Uterus (tissue), 4 donors: ENCODE measurements around the gene SAYSD1. TPM values are rescaled to one million over a fixed set of nuclear protein-coding genes. Genes with fewer than 3 reads are reported as not detected.

ENCODE experiments used
- DNase-seq, 2 donors: peaks; one replicate each; pipeline ENCODE4 v3.0.0-alpha.2; 2019 to 2020
- H3K27ac ChIP-seq, 2 donors: fragments of 200-600 bp; sonication (generic); 1 replicate in 1 of 2; 2 replicates in 1 of 2; pipeline ENCODE4 v1.5.1; 2016 to 2018
- H3K27me3 ChIP-seq, 2 donors: fragments of 200-600 bp; sonication (generic); one replicate each; pipeline ENCODE4 v1.5.1; 2018 to 2019; ENCODE audit warnings: control low read depth in 1 of 2
- H3K36me3 ChIP-seq, 2 donors: fragments of 200-600 bp; sonication (generic); one replicate each; pipeline ENCODE4 v1.5.1; 2019; ENCODE audit warnings: control low read depth in 1 of 2
- H3K4me1 ChIP-seq, 2 donors: fragments of 200-600 bp; sonication (generic); one replicate each; pipeline ENCODE4 v1.5.1; 2018 to 2019; ENCODE audit warnings: control low read depth in 1 of 2
- H3K4me3 ChIP-seq, 2 donors: fragments of 200-600 bp; sonication (generic); 1 replicate in 1 of 2; 2 replicates in 1 of 2; pipeline ENCODE4 v1.5.1; 2018 to 2019; ENCODE audit warnings: mild to moderate bottlenecking in 1 of 2
- H3K9me3 ChIP-seq, 2 donors: fragments of 200-600 bp; sonication (generic); one replicate each; pipeline ENCODE4 v1.5.1; 2019; ENCODE audit warnings: control low read depth in 1 of 2
- POLR2A ChIP-seq, 2 donors: fragments of 450-650 bp; IDR thresholded peaks; one replicate each; pipeline ENCODE4 v1.6.1; 2016; ENCODE audit warnings: antibody characterized with exemption in 2 of 2, mild to moderate bottlenecking in 1 of 2, moderate library complexity in 1 of 2
- intact Hi-C: fragments of 100-400 bp; cut with DNase I; formaldehyde crosslinking; loops from one replicate; pipeline ENCODE4 v1.15.1; 2023; ENCODE audit warnings: low total_unique reads
- total RNA-seq, 4 donors: library from RNA; depleted of rRNA in 3 of 4; stranded (reverse); fragments of >200 nt in 3 of 4; gene quantifications; one replicate each; pipeline versions ENCODE4 v1.1.0 to v1.2.4, GENCODE V29; 2014 to 2023
- TF ChIP-seq, protein P1 (sequence below), 4 experiments: fragments of 200-600 bp in 2 of 4; fragments of 450-650 bp in 2 of 4; sonication (generic) in 2 of 4; IDR thresholded peaks; one replicate each; pipeline ENCODE4 v1.5.1; 2016 to 2019; ENCODE audit warnings: antibody characterized with exemption in 4 of 4, mild to moderate bottlenecking in 2 of 4, moderate library complexity in 1 of 4
- donor health status: DM: yes; HTN: yes; CAD: no.

Gene SAYSD1
- total RNA-seq, 4 donors from 2014 or later = 10.3 to 34.8 (median 15.9) TPM

DNA sequence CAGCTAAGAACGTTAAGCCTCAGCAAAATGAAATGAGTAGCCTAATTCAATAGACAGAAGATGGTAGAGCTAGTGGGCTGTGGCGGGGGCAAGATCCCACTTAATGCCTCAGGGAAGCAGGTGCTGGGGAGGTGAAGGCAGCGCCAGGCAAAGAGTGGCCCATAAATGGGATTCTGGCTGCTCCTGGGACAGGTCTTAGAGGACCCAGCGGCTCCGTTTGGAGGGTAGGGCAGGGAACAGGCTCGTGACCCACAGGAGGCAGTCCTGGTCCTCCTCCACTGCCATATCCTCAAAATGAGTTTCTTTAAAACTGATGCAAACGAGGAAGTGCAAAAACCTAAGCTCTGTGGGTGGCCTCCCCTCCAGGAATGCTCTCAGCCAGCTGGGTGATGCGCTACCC is 32.7 kb downstream of the SAYSD1 start:
- Histone ChIP-seq H3K27ac (no peak overlapping the region), H3K36me3 (no peaks in the 10 kb centered on the region), H3K4me1 (no peaks in the 10 kb centered on the region), H3K9me3 (no peaks in the 10 kb centered on the region), H3K27me3 (no peaks in the 10 kb centered on the region), H3K4me3 (no peak overlapping the region)
- DNase-seq = no peak
- intact Hi-C loops = no loop called here
- TF ChIP-seq POLR2A (IDR thresholded peaks at IDR 0.05) = no peak
- TF ChIP-seq, protein P1, sequence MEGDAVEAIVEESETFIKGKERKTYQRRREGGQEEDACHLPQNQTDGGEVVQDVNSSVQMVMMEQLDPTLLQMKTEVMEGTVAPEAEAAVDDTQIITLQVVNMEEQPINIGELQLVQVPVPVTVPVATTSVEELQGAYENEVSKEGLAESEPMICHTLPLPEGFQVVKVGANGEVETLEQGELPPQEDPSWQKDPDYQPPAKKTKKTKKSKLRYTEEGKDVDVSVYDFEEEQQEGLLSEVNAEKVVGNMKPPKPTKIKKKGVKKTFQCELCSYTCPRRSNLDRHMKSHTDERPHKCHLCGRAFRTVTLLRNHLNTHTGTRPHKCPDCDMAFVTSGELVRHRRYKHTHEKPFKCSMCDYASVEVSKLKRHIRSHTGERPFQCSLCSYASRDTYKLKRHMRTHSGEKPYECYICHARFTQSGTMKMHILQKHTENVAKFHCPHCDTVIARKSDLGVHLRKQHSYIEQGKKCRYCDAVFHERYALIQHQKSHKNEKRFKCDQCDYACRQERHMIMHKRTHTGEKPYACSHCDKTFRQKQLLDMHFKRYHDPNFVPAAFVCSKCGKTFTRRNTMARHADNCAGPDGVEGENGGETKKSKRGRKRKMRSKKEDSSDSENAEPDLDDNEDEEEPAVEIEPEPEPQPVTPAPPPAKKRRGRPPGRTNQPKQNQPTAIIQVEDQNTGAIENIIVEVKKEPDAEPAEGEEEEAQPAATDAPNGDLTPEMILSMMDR (IDR thresholded peaks at IDR 0.05) = no peak

DNA sequence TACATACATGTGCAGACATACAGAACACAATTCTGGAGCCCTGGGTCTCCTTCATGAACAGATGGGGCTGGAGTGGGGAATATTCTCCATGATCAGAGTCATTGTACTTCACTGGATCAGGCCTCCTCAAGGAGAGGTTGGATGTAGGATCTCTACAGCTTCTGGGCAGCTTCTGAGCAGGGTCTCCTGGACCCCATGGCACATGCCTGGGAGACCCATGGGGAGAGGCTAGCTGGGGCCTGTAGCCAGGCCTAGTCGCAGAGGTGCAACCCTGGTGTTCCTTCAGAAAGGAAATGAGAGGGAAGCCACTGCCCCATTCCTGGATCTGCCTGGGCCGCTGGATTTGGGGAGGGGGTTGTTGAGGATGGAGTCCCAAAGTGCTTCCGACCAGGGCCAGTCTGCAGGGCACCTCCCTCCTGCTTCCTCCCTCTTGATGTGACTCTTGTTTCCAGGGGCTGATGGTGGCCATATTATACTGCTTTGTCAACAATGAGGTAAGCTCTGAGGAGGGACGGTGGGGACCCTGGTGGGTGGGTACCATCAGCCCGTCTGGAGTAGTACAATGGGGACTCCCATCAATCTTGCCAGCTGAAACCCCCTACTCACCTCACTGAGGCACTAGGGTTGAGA is 34.6 kb downstream of the SAYSD1 start:
- no peak overlapping the region for H3K27ac ChIP-seq
- intact Hi-C loops = no loop called here
- no peaks in the 10 kb centered on the region for H3K36me3 ChIP-seq
- H3K4me1 ChIP-seq = no peaks in the 10 kb centered on the region
- H3K4me3 ChIP-seq = no peak overlapping the region
- H3K9me3 ChIP-seq = no peaks in the 10 kb centered on the region
- H3K27me3 ChIP-seq = no peaks in the 10 kb centered on the region
- no peak for DNase-seq
- TF ChIP-seq POLR2A (IDR thresholded peaks at IDR 0.05) = no peak
- TF ChIP-seq, protein P1 (IDR thresholded peaks at IDR 0.05) = no peak

DNA sequence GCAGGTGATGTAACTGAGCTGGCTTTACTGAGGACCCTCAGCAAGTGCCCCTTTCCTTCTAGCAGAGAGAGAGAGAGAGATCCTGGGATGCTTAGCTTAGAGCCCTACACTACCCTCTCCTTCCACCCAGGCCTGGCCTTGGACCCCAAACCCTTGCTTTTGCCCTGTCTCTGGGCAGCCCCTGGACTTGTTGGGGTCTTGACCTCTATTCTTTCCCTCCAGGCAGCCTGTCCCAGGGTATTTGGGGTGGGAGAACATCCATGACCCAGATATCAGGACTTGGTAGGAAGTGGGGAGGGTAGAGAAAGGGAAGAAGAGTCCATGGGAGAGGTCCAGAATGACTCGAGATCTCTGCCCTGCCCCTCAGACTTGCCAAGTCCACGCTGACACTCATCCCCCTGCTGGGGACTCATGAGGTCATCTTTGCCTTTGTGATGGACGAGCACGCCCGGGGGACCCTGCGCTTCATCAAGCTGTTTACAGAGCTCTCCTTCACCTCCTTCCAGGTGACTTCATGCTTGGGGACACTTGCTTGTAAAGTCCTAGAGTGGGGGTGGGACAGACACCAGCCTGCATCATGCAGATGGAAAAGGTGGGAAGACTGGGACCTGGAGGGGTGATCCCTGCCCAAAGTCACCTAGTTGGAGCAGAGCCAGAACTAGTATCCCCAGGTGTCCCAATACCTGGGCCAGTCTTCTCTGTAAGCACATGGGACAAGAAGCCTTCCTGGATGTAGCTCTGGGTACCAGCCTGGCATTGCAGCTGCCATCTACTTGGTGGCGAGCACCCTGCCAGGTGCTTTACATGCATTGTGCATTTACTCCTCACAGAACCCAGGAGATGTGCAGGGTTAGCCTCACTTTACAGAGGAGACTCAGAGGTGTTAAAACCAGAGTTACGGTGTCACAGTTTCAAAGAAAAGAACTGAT is 35.5 kb downstream of the SAYSD1 start:
- TF ChIP-seq, protein P1 (IDR thresholded peaks at IDR 0.05) = no peak
- no peak for TF ChIP-seq POLR2A (IDR thresholded peaks at IDR 0.05)
- Histone ChIP-seq H3K4me3 (no peak overlapping the region), H3K9me3 (no peaks in the 10 kb centered on the region), H3K36me3 (no peaks in the 10 kb centered on the region), H3K4me1 (no peaks in the 10 kb centered on the region), H3K27me3 (no peaks in the 10 kb centered on the region), H3K27ac (no peak overlapping the region)
- intact Hi-C loops = no loop called here
- no peak for DNase-seq

DNA sequence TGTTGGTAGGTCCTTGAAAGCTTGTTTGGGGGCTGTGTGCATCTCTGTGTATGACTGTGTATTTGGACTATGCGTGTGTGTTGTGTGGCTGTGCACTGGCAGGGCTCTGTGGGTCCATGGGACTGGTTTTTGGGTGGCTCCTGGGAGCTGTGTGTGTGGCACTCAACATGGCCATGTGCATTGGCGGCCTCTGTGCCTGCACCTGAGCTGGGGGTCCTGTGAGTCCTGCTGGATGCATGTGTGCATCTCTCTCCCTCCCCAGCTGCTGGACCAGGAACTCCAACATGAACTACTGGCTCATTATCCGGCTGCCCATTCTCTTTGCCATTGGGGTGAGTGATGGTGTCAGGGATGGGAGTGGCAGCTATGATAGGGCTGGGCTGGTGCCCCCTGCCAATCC is 36.3 kb downstream of the SAYSD1 start:
- Histone ChIP-seq H3K27ac (no peak overlapping the region), H3K36me3 (no peaks in the 10 kb centered on the region), H3K4me1 (no peaks in the 10 kb centered on the region), H3K4me3 (no peak overlapping the region), H3K27me3 (no peaks in the 10 kb centered on the region), H3K9me3 (no peaks in the 10 kb centered on the region)
- intact Hi-C loops = no loop called here
- TF ChIP-seq POLR2A (IDR thresholded peaks at IDR 0.05) = no peak
- TF ChIP-seq, protein P1 (IDR thresholded peaks at IDR 0.05) = no peak
- DNase-seq = no peak
